NB4 (cell line): Measurements from ENCODE around the gene RAN.

Experiments used
- CTCF ChIP-seq: IDR thresholded peaks from one replicate; pipeline ENCODE4 v1.5.1; 2012; ENCODE audit warnings: low read depth, low read length
- MAX ChIP-seq: IDR thresholded peaks from 2 replicates; pipeline ENCODE4 v1.6.1; 2011; ENCODE audit warnings: low read depth, low read length
- POLR2A ChIP-seq: IDR thresholded peaks from 2 replicates; pipeline ENCODE4 v1.6.1; 2011; ENCODE audit warnings: mild to moderate bottlenecking; ENCODE audit not compliant: insufficient read length; ENCODE audit errors: extremely low read depth

- TF ChIP-seq CTCF (no peak), POLR2A (no peak), MAX (no peak)
These were observed 3.5 kb upstream of the RAN start for GRCh38 chr12:130868412-130868811.
